Measurements from ENCODE around the gene DHRS13. TPM values are rescaled to one million over a fixed set of nuclear protein-coding genes. Genes with fewer than 3 reads are reported as not detected.

Gene DHRS13
- total RNA-seq, 1 donor from 2014 or later: 12.4 TPM

DNA sequence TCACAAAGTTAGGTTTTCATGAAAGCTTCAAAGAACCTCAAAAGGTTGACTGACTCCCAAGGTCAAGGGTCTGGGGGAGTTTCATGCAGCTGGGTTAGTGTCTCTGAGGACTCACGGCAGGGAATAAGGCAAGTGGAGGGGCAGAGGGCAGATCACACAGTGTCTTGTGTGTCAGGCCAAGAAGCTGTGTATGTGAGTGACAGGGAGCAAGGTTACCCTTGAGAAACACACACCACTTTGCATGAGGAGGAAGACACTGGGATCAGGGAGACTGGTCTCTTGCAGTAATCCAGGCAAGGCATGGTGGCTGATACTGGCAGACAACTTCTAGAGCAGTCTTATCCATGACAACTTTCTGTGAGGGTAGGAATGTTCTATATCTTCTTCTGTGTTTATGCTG lies 11.7 kb downstream of the DHRS13 start:
- Mint-ChIP-seq H3K36me3 (peaks cover 3% of the 10 kb centered on the region), H3K27ac (peak overlapping the region; percentile 79), H3K9me3 (no peaks in the 10 kb centered on the region), H3K4me3 (no peak overlapping the region), H3K4me1 (peaks cover 7% of the 10 kb centered on the region), H3K27me3 (ENCODE audit: low read depth) (no peaks in the 10 kb centered on the region)
- DNase-seq (ENCODE audit: low spot score in 2 of 2, unreplicated experiment in 2 of 2): no peak
- TF ChIP-seq, protein P1, sequence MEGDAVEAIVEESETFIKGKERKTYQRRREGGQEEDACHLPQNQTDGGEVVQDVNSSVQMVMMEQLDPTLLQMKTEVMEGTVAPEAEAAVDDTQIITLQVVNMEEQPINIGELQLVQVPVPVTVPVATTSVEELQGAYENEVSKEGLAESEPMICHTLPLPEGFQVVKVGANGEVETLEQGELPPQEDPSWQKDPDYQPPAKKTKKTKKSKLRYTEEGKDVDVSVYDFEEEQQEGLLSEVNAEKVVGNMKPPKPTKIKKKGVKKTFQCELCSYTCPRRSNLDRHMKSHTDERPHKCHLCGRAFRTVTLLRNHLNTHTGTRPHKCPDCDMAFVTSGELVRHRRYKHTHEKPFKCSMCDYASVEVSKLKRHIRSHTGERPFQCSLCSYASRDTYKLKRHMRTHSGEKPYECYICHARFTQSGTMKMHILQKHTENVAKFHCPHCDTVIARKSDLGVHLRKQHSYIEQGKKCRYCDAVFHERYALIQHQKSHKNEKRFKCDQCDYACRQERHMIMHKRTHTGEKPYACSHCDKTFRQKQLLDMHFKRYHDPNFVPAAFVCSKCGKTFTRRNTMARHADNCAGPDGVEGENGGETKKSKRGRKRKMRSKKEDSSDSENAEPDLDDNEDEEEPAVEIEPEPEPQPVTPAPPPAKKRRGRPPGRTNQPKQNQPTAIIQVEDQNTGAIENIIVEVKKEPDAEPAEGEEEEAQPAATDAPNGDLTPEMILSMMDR (IDR thresholded peaks at IDR 0.05; ENCODE audit: unreplicated experiment): no peak

DNA sequence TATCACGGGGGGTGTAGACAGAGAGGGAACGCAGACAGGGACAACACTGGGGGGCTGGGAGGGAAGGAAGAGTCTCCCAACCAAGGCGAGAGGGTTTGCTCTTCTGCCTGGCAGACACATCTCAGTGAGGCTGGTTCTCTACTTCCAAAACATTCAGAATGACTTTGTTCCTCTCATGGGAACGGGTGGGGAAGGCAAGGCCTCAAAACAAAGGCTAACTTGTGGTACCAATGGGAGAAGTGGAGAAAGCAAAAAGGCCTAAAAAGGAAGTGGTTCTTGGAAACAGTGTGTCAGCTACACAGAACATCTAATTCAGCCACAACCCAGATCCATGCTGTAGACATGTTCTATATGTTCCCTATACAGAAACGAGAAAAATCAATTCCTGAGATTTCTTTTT lies 12.9 kb downstream of the DHRS13 start:
- Mint-ChIP-seq H3K9me3 (no peaks in the 10 kb centered on the region), H3K27ac (no peak overlapping the region), H3K4me3 (no peak overlapping the region), H3K4me1 (no peaks in the 10 kb centered on the region), H3K36me3 (peaks cover 6% of the 10 kb centered on the region), H3K27me3 (ENCODE audit: low read depth) (no peaks in the 10 kb centered on the region)
- DNase-seq (ENCODE audit: low spot score in 2 of 2, unreplicated experiment in 2 of 2): no peak
- TF ChIP-seq, protein P1 (IDR thresholded peaks at IDR 0.05; ENCODE audit: unreplicated experiment): no peak

DNA sequence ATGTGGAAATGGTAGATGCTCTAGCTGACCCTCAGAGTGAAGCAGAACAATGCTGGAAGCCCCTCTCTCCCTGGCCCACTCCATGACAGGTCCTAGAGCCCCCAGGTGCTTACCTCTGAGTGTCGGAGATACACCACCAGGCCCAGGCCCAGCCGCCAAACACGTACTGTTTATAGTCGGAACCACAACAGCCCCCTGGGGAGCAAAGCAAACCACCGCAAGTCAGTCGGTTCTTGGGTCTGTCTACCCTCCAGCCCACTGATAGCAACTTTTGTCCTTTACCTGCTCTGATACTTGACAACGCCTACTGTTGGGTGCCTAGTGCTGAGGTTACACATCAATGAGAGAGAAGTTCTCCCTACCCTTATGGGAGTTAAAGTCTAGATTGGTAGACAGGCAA lies 14.0 kb downstream of the DHRS13 start:
- peaks cover 7% of the 10 kb centered on the region for H3K36me3 Mint-ChIP-seq
- no peak for DNase-seq (ENCODE audit: low spot score in 2 of 2, unreplicated experiment in 2 of 2)
- H3K4me1 Mint-ChIP-seq: no peaks in the 10 kb centered on the region
- TF ChIP-seq, protein P1 (IDR thresholded peaks at IDR 0.05; ENCODE audit: unreplicated experiment): no peak
- no peak overlapping the region for H3K27ac Mint-ChIP-seq
- H3K4me3 Mint-ChIP-seq: no peak overlapping the region
- no peaks in the 10 kb centered on the region for H3K27me3 Mint-ChIP-seq (ENCODE audit: low read depth)
- no peaks in the 10 kb centered on the region for H3K9me3 Mint-ChIP-seq

DNA sequence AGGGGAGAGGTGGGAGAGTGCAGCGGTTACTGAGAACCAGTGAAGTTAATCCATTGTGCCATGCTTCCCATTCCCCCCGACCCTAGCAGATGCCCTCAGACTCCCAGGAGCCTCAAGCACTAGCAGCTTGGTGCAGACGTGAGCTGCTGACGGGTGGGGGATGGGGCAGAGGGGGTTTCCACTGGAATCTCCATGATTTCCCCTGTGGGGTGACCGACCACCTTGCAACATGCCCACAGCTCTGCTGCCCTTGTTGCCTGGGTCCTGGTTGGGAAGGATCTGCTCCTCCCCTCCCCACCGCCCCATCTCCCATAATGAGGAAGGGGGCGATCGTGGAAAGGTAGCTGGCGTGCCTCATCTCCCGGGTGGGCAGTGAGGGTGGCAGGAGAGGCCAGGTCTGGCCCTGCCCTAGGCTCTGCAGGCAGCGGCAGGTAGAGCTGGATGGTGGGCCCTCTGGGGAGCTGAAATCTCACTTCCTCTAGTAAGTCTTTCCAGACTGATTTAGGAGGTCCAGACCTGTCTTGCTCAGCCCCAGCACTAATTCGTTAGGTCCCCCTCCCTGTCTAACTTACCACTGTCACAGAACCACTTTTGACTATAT lies 14.9 kb downstream of the DHRS13 start:
- H3K36me3 Mint-ChIP-seq: peaks cover 4% of the 10 kb centered on the region
- H3K27me3 Mint-ChIP-seq (ENCODE audit: low read depth): no peaks in the 10 kb centered on the region
- no peak overlapping the region for H3K27ac Mint-ChIP-seq
- DNase-seq (ENCODE audit: low spot score in 2 of 2, unreplicated experiment in 2 of 2): no peak
- no peaks in the 10 kb centered on the region for H3K4me1 Mint-ChIP-seq
- H3K4me3 Mint-ChIP-seq: no peak overlapping the region
- H3K9me3 Mint-ChIP-seq: no peaks in the 10 kb centered on the region
- TF ChIP-seq, protein P1 (IDR thresholded peaks at IDR 0.05; ENCODE audit: unreplicated experiment): no peak

DNA sequence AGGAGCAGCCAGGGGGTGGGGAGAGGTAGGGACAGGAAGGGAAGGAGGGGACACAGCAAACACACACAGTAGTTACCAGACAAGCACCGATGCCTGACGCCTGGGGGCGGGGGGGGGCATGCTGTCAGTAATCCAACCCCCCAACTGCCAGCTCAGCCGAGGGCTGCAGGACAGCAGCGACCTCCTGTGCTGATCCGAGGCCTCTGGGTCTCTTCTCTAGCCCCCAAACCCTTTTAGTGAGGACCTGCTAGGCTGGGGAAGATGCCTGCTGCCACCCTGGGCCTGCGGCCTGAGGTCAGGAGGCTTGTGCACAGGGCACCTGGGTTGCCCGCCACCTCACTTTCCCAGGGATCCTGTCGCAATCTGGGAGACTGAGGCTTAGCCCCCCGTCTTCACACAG lies 16.9 kb downstream of the DHRS13 start:
- Mint-ChIP-seq H3K4me3 (no peak overlapping the region), H3K36me3 (peaks cover 9% of the 10 kb centered on the region), H3K27ac (no peak overlapping the region), H3K27me3 (ENCODE audit: low read depth) (no peaks in the 10 kb centered on the region), H3K4me1 (no peaks in the 10 kb centered on the region), H3K9me3 (no peaks in the 10 kb centered on the region)
- TF ChIP-seq, protein P1 (IDR thresholded peaks at IDR 0.05; ENCODE audit: unreplicated experiment): no peak
- no peak for DNase-seq (ENCODE audit: low spot score in 2 of 2, unreplicated experiment in 2 of 2)

DNA sequence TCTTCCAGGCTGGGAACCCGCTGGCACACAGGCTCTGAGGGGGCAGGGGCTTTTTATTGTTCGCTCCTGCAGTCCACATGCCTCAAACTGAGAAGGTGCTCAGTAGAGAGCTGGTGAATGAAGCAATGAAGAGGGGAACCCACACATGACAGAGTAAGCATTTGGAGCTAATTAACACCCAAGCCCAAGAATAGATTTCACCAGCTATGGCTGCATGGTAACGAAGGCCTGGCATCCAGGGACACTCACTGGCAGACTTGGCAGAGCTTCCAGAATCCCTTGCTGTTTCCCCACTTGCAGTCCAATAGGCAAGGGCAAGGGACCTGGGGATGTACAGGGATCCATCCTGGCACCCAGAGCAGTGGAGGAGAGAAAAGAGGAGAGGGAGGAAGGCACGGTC lies 17.5 kb downstream of the DHRS13 start:
- H3K4me3 Mint-ChIP-seq: no peak overlapping the region

More for the DNA sequence above, 17.5 kb downstream of the DHRS13 start:
- no peak overlapping the region for H3K27ac Mint-ChIP-seq
- no peaks in the 10 kb centered on the region for H3K9me3 Mint-ChIP-seq
- TF ChIP-seq, protein P1 (IDR thresholded peaks at IDR 0.05; ENCODE audit: unreplicated experiment): no peak
- no peaks in the 10 kb centered on the region for H3K4me1 Mint-ChIP-seq
- no peak for DNase-seq (ENCODE audit: low spot score in 2 of 2, unreplicated experiment in 2 of 2)
- H3K27me3 Mint-ChIP-seq (ENCODE audit: low read depth): no peaks in the 10 kb centered on the region
- peaks cover 11% of the 10 kb centered on the region for H3K36me3 Mint-ChIP-seq

Measured in mesothelial cell of epicardium (in vitro differentiated cells).